UCSD-AML1 (cell line): ENCODE data around the gene DNMT3A.

Experiments
- DNase-seq: peaks from one replicate; lab custom pipeline; 2025; ENCODE audit not compliant: unreplicated experiment; lab: John Stamatoyannopoulos, UW

DNMT3A gene

DNA sequence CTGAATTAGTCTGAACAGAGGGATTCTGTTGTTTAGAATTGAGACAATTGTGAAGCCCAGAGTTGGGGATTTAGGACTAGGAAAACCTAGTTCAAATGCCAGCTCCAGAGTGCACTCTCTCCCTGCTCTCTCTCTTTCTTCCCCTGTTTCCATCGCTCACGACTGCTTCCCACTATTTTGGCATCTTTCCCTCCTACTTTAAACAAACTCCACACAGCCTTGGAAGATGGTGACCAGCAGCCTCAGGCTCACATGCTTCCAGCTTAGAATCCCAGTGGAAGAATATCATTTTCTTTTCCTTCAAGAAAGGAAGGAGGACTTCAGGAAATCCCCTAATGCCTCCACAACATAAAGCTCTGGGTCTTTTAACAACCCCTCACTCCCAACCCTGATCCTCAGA lies 6.1 kb upstream of the DNMT3A start:
- DNase-seq, result no peak

DNA sequence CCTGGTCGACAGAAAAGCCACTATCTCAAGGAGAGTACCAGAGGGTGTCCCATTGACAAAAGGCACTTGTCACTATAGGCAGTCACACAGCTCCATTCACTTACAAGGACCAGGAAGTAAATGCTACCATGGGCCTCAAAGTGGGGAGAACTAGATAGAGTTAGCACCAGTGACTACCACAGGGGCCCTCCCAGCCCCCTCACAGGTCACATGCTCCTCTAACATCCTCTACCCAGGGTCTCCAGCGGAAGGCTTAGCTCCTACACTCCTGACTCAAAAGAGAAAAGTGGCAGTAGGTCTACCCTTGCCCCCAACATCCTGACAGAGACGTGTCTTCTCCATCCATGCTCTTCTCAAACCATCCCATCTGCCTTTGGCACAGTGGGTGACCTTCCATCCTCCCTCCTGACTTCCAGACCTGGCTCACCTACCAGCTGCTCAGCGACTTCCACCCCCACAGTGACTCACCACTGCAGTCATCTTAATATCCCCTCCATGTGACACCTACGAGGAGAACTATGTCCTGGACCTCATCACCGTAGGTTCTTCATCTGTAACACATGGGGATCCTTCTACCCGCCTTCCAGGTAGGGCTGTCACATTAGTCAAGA lies 5.6 kb upstream of the DNMT3A start:
- DNase-seq, result no peak

DNA sequence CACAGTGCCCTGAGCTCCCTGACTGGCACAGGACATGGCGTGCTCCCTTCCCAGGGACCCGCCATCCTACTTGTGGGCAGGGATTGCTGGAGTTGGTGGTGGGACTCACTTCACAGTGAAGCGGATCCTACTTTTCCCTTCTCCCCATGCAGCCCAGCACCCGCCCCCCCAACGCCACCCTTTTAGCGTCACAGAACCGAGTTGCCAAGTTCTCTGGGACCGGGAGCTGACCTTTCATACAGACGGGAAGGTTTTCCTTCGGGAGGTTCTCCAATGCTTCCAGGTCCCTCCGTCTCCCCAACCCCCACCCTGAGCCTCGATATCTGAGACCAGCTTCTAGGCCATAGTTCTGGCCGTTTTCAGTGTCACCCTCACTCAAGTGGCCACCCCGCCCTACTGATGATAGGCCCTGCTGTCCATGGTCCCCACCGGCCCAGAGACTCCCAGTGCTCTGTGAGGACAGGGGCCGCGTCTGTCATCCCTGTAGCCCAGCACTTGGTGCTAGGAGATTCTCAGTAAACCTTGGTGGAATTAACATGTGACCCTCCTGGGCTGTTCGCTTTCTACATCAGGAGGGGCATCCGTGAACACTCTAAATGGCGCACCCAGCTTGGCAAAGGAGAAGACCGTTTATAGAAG lies 1.6 kb upstream of the DNMT3A start:
- no peak for DNase-seq

GRCh38 chr2:25342372-25343186 lies 854 bp upstream of the DNMT3A start:
- DNase-seq, result peak; percentile 84

- DNase-seq, result no peak
Observed at GRCh38 chr2:25341011-25341727, 556 bp downstream of the DNMT3A start.

- DNase-seq, result no peak
Observed at GRCh38 chr2:25340181-25340921, 1.4 kb downstream of the DNMT3A start.

DNA sequence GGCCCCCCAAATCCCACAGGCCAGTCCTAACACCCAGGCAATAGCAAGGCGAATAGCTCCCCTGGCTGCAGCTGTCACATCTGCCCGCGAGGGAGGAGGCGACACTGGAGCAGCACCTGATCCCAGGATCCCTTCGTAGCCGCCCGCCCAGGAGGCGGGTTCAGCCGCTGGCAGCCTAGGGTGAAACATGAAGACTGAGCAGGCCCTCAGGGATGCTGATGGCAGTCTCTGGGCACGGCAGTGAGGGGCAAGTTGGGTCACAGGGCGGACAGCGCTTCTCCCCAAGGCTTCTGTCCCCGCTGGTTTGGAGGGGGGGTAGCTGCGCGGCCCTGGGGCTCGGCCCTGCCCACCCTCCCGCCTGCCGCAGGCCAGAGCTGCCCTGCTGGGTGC lies 1.9 kb downstream of the DNMT3A start:
- no peak for DNase-seq

DNA sequence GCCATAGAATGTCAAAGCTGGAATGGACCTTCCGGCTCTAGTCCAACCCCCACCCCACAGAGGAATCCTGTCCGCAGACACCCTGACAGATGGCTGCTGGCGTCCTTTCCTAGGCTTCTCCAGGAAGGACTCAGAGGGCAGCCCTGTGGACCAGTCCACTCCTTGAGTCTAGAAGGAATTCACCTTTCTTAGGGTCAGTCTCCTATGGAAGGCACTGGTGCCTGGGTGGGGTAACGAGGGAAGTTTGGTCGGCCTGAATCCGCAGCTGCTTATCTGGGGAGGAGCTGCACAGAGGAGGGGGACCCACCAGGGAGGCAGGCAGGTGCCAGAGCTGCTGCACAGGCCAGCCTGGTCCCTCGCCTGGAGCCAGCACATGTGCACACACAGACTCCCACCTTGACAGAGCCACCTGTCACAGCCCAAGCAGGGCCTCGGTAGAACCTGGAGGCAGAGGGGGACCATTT lies 2.5 kb downstream of the DNMT3A start:
- no peak for DNase-seq

- DNase-seq, result no peak
Observed at GRCh38 chr2:25338401-25338800, 3.3 kb downstream of the DNMT3A start.

- DNase-seq, result no peak
Observed at GRCh38 chr2:25337891-25338290, 3.8 kb downstream of the DNMT3A start.

DNA sequence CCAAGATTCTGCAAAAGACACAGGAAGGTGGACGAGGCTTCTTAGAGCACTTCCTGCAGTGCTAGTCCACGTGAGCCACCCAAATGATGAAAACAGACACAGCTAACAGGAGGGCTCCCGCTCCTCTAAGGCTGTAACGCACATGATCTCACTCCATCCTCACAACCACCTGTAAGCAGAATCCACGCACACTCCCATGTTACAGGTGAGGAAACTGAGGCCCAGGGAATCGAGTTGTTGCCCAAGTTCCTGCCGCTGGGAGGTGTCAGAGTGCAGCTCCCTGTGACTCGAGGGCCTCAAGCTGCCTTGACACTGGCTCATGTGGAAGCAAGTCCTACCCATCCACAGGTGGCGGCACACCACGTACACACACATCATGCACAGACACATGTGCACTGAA lies 4.4 kb downstream of the DNMT3A start:
- no peak for DNase-seq

DNA sequence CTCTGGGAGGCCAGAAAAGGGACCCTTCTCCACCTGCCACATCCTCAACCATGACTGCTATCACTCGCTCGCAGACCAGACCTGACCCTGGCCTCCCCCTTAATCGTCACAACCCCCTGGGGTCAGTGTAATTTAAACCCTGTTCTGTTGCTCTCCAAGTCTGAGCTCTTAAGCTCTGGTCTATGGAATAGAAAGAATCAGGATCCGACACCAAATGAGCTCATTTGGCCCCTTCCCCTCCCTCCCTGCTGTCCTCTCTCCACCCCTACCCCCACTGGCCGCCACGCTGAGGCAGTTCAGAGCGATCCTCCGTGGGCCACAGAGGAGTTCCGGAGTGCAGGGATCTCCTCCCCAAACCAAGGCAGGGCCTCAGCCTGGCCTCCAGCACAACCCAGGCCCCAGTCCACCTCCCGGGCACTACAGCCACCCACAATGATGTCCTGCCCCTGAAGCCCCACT lies 5.3 kb downstream of the DNMT3A start:
- DNase-seq, result no peak

DNA sequence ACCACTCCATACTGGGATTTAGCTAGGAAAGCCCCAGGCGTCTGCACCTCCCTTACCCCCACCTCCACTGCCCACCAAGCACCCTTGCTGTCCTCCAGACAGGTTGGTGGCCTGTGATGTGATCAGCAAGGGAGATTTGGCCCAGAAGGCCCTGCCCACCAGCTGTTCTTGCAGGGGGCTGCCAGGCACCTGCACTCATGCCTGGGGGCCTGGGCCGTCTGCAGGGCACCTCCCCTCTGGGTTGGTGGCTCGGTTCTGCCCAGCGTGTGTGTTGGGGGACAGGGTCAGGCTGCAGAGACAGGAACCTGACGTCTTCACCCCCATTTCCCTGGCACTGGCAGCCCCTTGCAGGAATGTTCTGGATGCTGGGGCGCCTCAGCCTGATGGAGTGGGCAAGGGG lies 5.8 kb downstream of the DNMT3A start:
- no peak for DNase-seq

GRCh38 chr2:25335204-25335603 lies 6.5 kb downstream of the DNMT3A start:
- no peak for DNase-seq

GRCh38 chr2:25334482-25334881 lies 7.2 kb downstream of the DNMT3A start:
- DNase-seq, result no peak

DNA sequence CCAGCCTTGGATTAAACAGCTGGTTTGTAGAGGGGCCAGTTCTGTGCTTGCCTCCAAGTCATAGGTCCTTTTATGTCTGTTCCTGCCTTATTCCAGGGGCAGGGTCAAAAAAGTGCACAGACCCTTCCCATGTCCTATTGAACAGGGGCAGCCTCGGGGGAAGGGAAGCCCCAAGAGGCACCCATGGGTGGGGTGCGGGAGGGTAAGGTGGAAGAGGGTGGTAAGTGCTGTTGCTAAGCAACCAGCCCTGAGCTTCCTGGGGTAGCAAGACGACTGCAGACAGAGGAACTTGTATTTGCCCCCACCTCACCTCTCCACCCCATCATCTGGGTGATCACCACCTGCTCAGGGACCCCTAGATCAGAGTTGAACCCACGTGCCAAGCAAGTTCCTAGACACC lies 7.7 kb downstream of the DNMT3A start:
- no peak for DNase-seq

GRCh38 chr2:25332571-25332970 lies 9.2 kb downstream of the DNMT3A start:
- no peak for DNase-seq

DNA sequence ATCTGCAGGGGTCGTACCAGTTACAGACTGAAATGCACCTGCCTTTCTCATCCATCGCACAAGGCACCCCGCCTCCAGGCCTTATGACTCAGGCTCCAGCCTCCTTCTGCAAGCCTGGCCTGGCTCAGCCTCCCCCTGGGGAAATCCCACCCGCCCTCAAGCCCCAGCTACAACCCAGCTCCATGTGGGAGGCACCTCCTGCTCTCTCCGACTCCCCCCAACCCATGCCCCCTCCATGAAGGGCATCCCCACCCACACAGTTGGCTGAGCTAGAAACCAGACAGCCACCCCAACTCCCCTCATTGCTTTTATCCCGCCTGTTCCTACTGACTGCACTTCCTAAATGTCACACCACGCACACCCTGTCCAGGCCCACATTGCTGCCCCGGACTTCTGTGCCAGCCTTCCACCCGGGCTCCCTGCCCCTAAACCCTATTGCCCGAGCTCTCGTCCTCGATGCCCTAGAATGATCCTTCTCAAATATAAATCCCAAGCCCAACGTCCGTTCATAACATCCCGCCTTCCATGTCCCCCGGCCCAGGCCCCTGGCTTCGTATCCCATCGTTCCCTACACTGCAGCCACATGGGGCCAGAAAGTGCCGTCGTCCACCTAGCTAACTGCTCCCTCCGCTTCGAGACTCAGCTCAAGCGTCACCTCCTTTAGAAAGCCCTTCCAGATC lies 9.9 kb downstream of the DNMT3A start:
- no peak for DNase-seq

DNA sequence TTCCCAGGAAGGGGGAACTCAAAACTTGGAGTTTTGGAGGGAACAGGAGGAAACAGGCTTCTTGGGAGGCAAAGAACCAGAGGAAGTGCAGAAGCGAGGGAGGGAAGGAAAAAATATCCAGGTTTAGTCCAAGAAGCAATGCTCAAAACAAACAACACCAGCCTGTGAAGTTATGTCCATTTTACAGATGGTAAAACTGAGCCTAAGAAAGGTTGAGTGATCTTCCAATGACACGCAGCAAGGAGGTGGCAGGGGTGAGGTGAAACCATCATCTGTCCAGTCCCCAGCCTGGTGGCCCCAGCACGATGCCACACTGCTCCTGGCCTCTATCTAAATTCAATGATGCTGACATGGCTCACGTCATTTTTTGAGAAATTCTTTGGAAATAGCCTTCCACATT lies 10.8 kb downstream of the DNMT3A start:
- DNase-seq, result no peak

GRCh38 chr2:25330273-25330672 lies 11.5 kb downstream of the DNMT3A start:
- DNase-seq, result no peak
